Neural cell (in vitro differentiated cells): ENCODE data around the gene ZNF562.
"Not testable (repeated sequence)": the region's sequence is repeated elsewhere in the genome, so short reads cannot be mapped to it uniquely, and the experiment has no call there.

Source experiments
- EP300 ChIP-seq: fragments of 450-650 bp; conservative IDR thresholded peaks from 2 replicates; pipeline ENCODE4 v1.6.1; 2014; ENCODE audit warnings: antibody characterized with exemption, mild to moderate bottlenecking, moderate library complexity; ENCODE audit not compliant: poor library complexity, severe bottlenecking
- EZH2 ChIP-seq: fragments of 200-600, 300-800 bp; shearing (Covaris generic), sonication (generic); IDR thresholded peaks from 2 replicates; pipeline ENCODE4 v1.6.1; 2014; ENCODE audit warnings: antibody characterized with exemption, low read length, borderline replicate concordance, mild to moderate bottlenecking; ENCODE audit not compliant: insufficient read depth, poor library complexity, severe bottlenecking
- MXI1 ChIP-seq: fragments of 450-650 bp; conservative IDR thresholded peaks from 2 replicates; pipeline ENCODE4 v1.6.1; 2014; ENCODE audit warnings: antibody characterized with exemption, mild to moderate bottlenecking; ENCODE audit not compliant: poor library complexity, severe bottlenecking
- POLR2AphosphoS5 ChIP-seq: IDR thresholded peaks from 2 replicates; pipeline ENCODE4 v1.6.1; 2012
- SMC3 ChIP-seq: fragments of 450-650 bp; conservative IDR thresholded peaks from 2 replicates; pipeline ENCODE4 v1.6.1; 2014; ENCODE audit warnings: antibody characterized with exemption, mild to moderate bottlenecking, moderate library complexity; ENCODE audit not compliant: poor library complexity
- TF ChIP-seq, protein P1 (sequence below): fragments of 450-650 bp; IDR thresholded peaks from 2 replicates; pipeline ENCODE4 v1.5.1; 2014; ENCODE audit warnings: antibody characterized with exemption, mild to moderate bottlenecking, moderate library complexity; ENCODE audit not compliant: poor library complexity, severe bottlenecking

- not testable (repeated sequence) for TF ChIP-seq EP300, SMC3, EZH2, POLR2AphosphoS5, MXI1
- TF ChIP-seq, protein P1, sequence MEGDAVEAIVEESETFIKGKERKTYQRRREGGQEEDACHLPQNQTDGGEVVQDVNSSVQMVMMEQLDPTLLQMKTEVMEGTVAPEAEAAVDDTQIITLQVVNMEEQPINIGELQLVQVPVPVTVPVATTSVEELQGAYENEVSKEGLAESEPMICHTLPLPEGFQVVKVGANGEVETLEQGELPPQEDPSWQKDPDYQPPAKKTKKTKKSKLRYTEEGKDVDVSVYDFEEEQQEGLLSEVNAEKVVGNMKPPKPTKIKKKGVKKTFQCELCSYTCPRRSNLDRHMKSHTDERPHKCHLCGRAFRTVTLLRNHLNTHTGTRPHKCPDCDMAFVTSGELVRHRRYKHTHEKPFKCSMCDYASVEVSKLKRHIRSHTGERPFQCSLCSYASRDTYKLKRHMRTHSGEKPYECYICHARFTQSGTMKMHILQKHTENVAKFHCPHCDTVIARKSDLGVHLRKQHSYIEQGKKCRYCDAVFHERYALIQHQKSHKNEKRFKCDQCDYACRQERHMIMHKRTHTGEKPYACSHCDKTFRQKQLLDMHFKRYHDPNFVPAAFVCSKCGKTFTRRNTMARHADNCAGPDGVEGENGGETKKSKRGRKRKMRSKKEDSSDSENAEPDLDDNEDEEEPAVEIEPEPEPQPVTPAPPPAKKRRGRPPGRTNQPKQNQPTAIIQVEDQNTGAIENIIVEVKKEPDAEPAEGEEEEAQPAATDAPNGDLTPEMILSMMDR, result not testable (repeated sequence)
These were observed 15.4 kb upstream of the ZNF562 start for GRCh38 chr19:9690301-9690700.
